Measurements from ENCODE around the gene PASK.

GRCh38 chr2:241184901-241185300 is 35.6 kb upstream of the PASK start:
- TF ChIP-seq CTCF (IDR thresholded peaks at IDR 0.05 in 4 of 5, conservative IDR thresholded peaks at IDR 0.05 in 1 of 5) (no peak), POLR2A (IDR thresholded peaks at IDR 0.05) (no peak)

All from gastrocnemius medialis (tissue), 4 donors.